ENCODE results near the gene DOCK11. TPM values are rescaled to one million over a fixed set of nuclear protein-coding genes. Genes with fewer than 3 reads are reported as not detected.

The DOCK11 gene
- total and polyA plus RNA-seq, 2 of the 4 experiments (the other 2 are of a cell fraction), result 3.9 to 13.1 TPM

GRCh38 chrX:118679290-118679689 lies 183.7 kb downstream of the DOCK11 start:
- Histone ChIP-seq H3K4ac (ENCODE audit: low read depth, low read length) (no peak overlapping the region), H2AK5ac (ENCODE audit: low read depth, low read length) (no peak overlapping the region), H2BK120ac (ENCODE audit: low read depth, low read length) (no peak overlapping the region), H2AK9ac (replicated peaks; ENCODE audit: low read depth, low read length, poor library complexity) (no peak overlapping the region), H4K91ac (ENCODE audit: insufficient read depth, low read depth, low read length) (no peak overlapping the region), H4K20me1 (ENCODE audit: insufficient read depth, low read length) (no peaks in the 10 kb centered on the region), H2BK20ac (ENCODE audit: low read depth, low read length) (no peak overlapping the region), H3K9ac (ENCODE audit: low read depth, low read length) (no peak overlapping the region), H3K9me1 (ENCODE audit: insufficient read depth, low read length) (no peaks in the 10 kb centered on the region), H3K23ac (ENCODE audit: low read depth, low read length) (no peak overlapping the region), H3K56ac (ENCODE audit: extremely low read depth, insufficient read depth, low read length) (no peak overlapping the region), H2BK5ac (ENCODE audit: low read depth, low read length, poor library complexity, severe bottlenecking) (no peak overlapping the region), H3K4me1 (ENCODE audit: control insufficient read depth, insufficient read depth, low read length) (no peaks in the 10 kb centered on the region), H3K36me3 (ENCODE audit: control insufficient read depth, insufficient read depth, low read length) (no peaks in the 10 kb centered on the region), H4K5ac (ENCODE audit: low read depth, low read length) (no peak overlapping the region), H3K4me2 (ENCODE audit: low read depth, low read length) (no peak overlapping the region), H2AFZ (replicated peaks; ENCODE audit: low read length, poor library complexity) (no peak overlapping the region), H3K18ac (ENCODE audit: low read depth, low read length) (no peak overlapping the region), H3K9me3 (ENCODE audit: control insufficient read depth, insufficient read depth, low read length) (no peaks in the 10 kb centered on the region), H3K79me1 (ENCODE audit: low read depth in 1 of 2, low read length in 2 of 2) (no peaks in the 10 kb centered on the region), H2BK15ac (ENCODE audit: low read depth, low read length) (no peak overlapping the region), H3K27ac (ENCODE audit: insufficient read depth, low read length) (no peak overlapping the region), H3K27me3 (ENCODE audit: control insufficient read depth, insufficient read depth, low read length) (no peaks in the 10 kb centered on the region), H4K8ac (ENCODE audit: low read depth in 2 of 2, low read length in 2 of 2) (no peak overlapping the region), H3K14ac (replicated peaks; ENCODE audit: low read depth, low read length) (no peak overlapping the region), H3K4me3 (ENCODE audit: insufficient read depth, low read depth, low read length) (no peak overlapping the region)
- no TSS peak for BruUV-seq (replicated peaks)
- dilution Hi-C loops (cut with HindIII; ENCODE audit: low sequenced_read_pairs, unreplicated experiment), result no loop called here
- in situ Hi-C loops (cut with MboI; ENCODE audit: low sequenced_read_pairs), result no loop called here
- ChIA-PET CTCF (no interaction called here), POLR2A (ENCODE audit: unreplicated experiment) (no interaction called here)
- no CpG with 5 or more reads among the region's 1 CpG for WGBS, 2 experiments (ENCODE audit: extremely low coverage in 2 of 2, insufficient read length in 1 of 2)
- intact Hi-C loops (cut with micrococcal nuclease), result no loop called here
- DNase-seq, result no peak
- no peak for TF ChIP-seq CEBPB (IDR thresholded peaks at IDR 0.05; ENCODE audit: low read depth, low read length)
- TF ChIP-seq RFX5 (IDR thresholded peaks at IDR 0.05; ENCODE audit: low read depth, low read length), result no peak
- ATAC-seq (ENCODE audit: low read depth), result no peak
